GM23338 (cell line): ENCODE results near the gene SESN1. TPM values are rescaled to one million over a fixed set of nuclear protein-coding genes. Genes with fewer than 3 reads are reported as not detected.

Experiments used
- ATAC-seq: fragments of 200-7000 bp; cut with Tn5 transposase; 3 replicates; pipeline ENCODE4 v1.9.1; 2020
- DNase-seq: peaks from one replicate; pipeline ENCODE4 v3.0.0-alpha.2; 2015; ENCODE audit warnings: low spot score
- H2AFZ ChIP-seq: fragments of 200-600 bp; sonication (generic); 2 replicates; pipeline ENCODE4 v1.8.0; 2016; ENCODE audit warnings: antibody characterized with exemption, mild to moderate bottlenecking, moderate library complexity
- H3F3A ChIP-seq: fragments of 200-600 bp; sonication (generic); replicated peaks from 2 replicates; pipeline ENCODE4 v1.8.0; 2017; ENCODE audit warnings: antibody characterized with exemption, mixed run types, low read depth
- H3K27ac ChIP-seq: fragments of 200-600 bp; sonication (generic); 2 replicates; pipeline ENCODE4 v1.6.1; 2016; ENCODE audit warnings: low read depth
- H3K27me3 ChIP-seq: fragments of 200-600 bp; sonication (generic); 2 replicates; pipeline ENCODE4 v1.8.0; 2016; ENCODE audit warnings: mild to moderate bottlenecking, mixed run types, moderate library complexity; ENCODE audit not compliant: insufficient read depth
- H3K36me3 ChIP-seq: fragments of 200-600 bp; sonication (generic); 2 replicates; pipeline ENCODE4 v1.8.0; 2016; ENCODE audit warnings: mild to moderate bottlenecking; ENCODE audit not compliant: insufficient read depth
- H3K4me1 ChIP-seq: fragments of 200-600 bp; sonication (generic); 2 replicates; pipeline ENCODE4 v1.8.0; 2016; ENCODE audit warnings: mild to moderate bottlenecking, moderate library complexity; ENCODE audit not compliant: insufficient read depth
- H3K4me2 ChIP-seq: fragments of 200-600 bp; sonication (generic); 2 replicates; pipeline ENCODE4 v1.7.1; 2017; ENCODE audit warnings: mixed run types
- H3K4me3 ChIP-seq: fragments of 200-600 bp; sonication (generic); 2 replicates; pipeline ENCODE4 v1.6.1; 2016; ENCODE audit warnings: mixed run types
- H3K79me2 ChIP-seq: fragments of 200-600 bp; sonication (generic); replicated peaks from 2 replicates; pipeline ENCODE4 v1.8.0; 2017; ENCODE audit warnings: mild to moderate bottlenecking; ENCODE audit not compliant: insufficient read depth
- H3K9me2 ChIP-seq: fragments of 200-600 bp; sonication (generic); 2 replicates; pipeline ENCODE4 v1.8.0; 2017; ENCODE audit not compliant: insufficient read depth
- H4K20me1 ChIP-seq: fragments of 200-600 bp; sonication (generic); replicated peaks from 2 replicates; pipeline ENCODE4 v1.8.0; 2017; ENCODE audit warnings: mild to moderate bottlenecking; ENCODE audit not compliant: insufficient read depth
- H3K27ac Mint-ChIP-seq: 2 replicates; pipeline ENCODE4 v1.8.0; 2020; ENCODE audit warnings: inconsistent platforms, mild to moderate bottlenecking, moderate library complexity, mixed read lengths
- H3K27me3 Mint-ChIP-seq: 3 replicates; pipeline ENCODE4 v1.8.0; 2022; ENCODE audit warnings: low read depth, mild to moderate bottlenecking, moderate library complexity, mixed read lengths, inconsistent platforms; ENCODE audit not compliant: insufficient read depth, poor library complexity
- H3K36me3 Mint-ChIP-seq: 3 replicates; pipeline ENCODE4 v1.8.0; 2021; ENCODE audit warnings: low read depth, mild to moderate bottlenecking, inconsistent platforms, moderate library complexity, mixed read lengths
- H3K4me1 Mint-ChIP-seq: 3 replicates; pipeline ENCODE4 v1.8.0; 2020; ENCODE audit warnings: mild to moderate bottlenecking, inconsistent platforms, mixed read lengths
- H3K4me3 Mint-ChIP-seq: 3 replicates; pipeline ENCODE4 v1.8.0; 2021; ENCODE audit warnings: moderate library complexity, mild to moderate bottlenecking, inconsistent platforms, mixed read lengths
- H3K9me3 Mint-ChIP-seq: 3 replicates; pipeline ENCODE4 v1.8.0; 2020; ENCODE audit warnings: moderate library complexity, mild to moderate bottlenecking, inconsistent platforms, mixed read lengths
- CREB1 ChIP-seq: fragments of 250-450 bp; sonication (Bioruptor Pico); IDR thresholded peaks from 2 replicates; pipeline ENCODE4 v1.5.0; 2020; ENCODE audit warnings: low read depth, mild to moderate bottlenecking, moderate library complexity
- ETS1 ChIP-seq: IDR thresholded peaks from 2 replicates; pipeline ENCODE4 v1.6.1; 2016; ENCODE audit warnings: antibody characterized with exemption
- EZH2 ChIP-seq: fragments of 200-600 bp; sonication (generic); IDR thresholded peaks from one replicate; pipeline ENCODE4 v1.8.0; 2017; ENCODE audit warnings: antibody characterized with exemption, mild to moderate bottlenecking, low read depth; ENCODE audit not compliant: unreplicated experiment
- REST ChIP-seq: IDR thresholded peaks from one replicate; pipeline ENCODE4 v1.6.1; 2018; ENCODE audit warnings: antibody characterized with exemption; ENCODE audit not compliant: unreplicated experiment
- ZNF114 ChIP-seq: fragments of 250-450 bp; sonication (Bioruptor Pico); IDR thresholded peaks from 2 replicates; pipeline ENCODE4 v1.5.0; 2020; ENCODE audit warnings: mild to moderate bottlenecking, moderate library complexity
- ZNF331 ChIP-seq: fragments of 250-450 bp; sonication (Bioruptor Pico); IDR thresholded peaks from 2 replicates; pipeline ENCODE4 v1.5.0; 2020; ENCODE audit warnings: low read depth, mild to moderate bottlenecking, moderate library complexity
- polyA plus RNA-seq: library from polyadenylated mRNA; unstranded; fragments of >200 nt; fragmentation: Nextera tagmentation; extraction: Ambion mirVana; gene quantifications from 2 replicates; pipeline ENCODE4 v1.2.1, GENCODE V29; 2016
- total RNA-seq: library from RNA; depleted of rRNA; stranded (reverse); fragments of >200 nt; shearing (Covaris generic); gene quantifications from 2 replicates; pipeline ENCODE4 v1.2.3, GENCODE V29; 2014
- TF ChIP-seq, protein P1 (sequence below): fragments of 250-450 bp; sonication (Bioruptor Pico); IDR thresholded peaks from 2 replicates; pipeline ENCODE4 v1.5.0; 2020; ENCODE audit warnings: mild to moderate bottlenecking, moderate library complexity
- TF ChIP-seq, protein P2 (sequence below), 2 experiments: fragments of 200-600 bp in 1 of 2; sonication (generic) in 1 of 2; conservative IDR thresholded peaks; 2 replicates each; pipeline versions ENCODE4 v1.5.1 to v1.6.1; 2016 to 2017; ENCODE audit warnings: antibody characterized with exemption in 2 of 2, low read depth in 2 of 2, mild to moderate bottlenecking in 2 of 2, moderate library complexity in 1 of 2

Gene SESN1
- total and polyA plus RNA-seq, 2 experiments from 2014 or later, result 26.2 to 36.4 TPM

DNA sequence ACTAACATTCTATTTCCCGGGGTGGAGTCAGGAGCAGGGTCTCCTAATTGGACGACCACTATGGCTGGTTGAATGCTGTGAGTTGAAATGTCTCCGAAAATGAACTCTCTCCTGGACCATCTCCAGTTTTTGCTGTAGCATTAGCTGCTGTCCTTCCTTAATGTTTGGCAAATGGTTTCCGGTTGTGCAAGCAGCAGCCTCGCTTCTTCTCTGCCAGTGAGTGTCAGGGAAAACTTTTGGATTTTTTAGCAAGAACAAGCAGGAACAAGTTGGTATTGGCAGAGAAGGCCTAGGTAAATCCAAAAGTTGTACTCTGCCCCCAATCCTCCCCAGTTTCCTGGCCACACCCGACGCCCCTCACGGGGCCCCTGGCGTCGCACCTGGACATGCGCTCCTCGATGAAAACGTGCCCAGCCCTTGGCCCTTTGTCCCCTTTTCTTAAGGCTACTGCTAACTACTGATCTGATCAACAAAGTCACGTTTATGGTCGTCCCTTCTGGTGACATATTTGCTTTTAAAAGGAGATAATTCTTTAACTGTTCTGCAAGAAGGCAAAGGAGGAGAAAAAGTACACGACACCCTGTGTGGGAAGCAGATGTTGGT lies 143.2 kb downstream of the SESN1 start (continued):
- TF ChIP-seq, protein P1, sequence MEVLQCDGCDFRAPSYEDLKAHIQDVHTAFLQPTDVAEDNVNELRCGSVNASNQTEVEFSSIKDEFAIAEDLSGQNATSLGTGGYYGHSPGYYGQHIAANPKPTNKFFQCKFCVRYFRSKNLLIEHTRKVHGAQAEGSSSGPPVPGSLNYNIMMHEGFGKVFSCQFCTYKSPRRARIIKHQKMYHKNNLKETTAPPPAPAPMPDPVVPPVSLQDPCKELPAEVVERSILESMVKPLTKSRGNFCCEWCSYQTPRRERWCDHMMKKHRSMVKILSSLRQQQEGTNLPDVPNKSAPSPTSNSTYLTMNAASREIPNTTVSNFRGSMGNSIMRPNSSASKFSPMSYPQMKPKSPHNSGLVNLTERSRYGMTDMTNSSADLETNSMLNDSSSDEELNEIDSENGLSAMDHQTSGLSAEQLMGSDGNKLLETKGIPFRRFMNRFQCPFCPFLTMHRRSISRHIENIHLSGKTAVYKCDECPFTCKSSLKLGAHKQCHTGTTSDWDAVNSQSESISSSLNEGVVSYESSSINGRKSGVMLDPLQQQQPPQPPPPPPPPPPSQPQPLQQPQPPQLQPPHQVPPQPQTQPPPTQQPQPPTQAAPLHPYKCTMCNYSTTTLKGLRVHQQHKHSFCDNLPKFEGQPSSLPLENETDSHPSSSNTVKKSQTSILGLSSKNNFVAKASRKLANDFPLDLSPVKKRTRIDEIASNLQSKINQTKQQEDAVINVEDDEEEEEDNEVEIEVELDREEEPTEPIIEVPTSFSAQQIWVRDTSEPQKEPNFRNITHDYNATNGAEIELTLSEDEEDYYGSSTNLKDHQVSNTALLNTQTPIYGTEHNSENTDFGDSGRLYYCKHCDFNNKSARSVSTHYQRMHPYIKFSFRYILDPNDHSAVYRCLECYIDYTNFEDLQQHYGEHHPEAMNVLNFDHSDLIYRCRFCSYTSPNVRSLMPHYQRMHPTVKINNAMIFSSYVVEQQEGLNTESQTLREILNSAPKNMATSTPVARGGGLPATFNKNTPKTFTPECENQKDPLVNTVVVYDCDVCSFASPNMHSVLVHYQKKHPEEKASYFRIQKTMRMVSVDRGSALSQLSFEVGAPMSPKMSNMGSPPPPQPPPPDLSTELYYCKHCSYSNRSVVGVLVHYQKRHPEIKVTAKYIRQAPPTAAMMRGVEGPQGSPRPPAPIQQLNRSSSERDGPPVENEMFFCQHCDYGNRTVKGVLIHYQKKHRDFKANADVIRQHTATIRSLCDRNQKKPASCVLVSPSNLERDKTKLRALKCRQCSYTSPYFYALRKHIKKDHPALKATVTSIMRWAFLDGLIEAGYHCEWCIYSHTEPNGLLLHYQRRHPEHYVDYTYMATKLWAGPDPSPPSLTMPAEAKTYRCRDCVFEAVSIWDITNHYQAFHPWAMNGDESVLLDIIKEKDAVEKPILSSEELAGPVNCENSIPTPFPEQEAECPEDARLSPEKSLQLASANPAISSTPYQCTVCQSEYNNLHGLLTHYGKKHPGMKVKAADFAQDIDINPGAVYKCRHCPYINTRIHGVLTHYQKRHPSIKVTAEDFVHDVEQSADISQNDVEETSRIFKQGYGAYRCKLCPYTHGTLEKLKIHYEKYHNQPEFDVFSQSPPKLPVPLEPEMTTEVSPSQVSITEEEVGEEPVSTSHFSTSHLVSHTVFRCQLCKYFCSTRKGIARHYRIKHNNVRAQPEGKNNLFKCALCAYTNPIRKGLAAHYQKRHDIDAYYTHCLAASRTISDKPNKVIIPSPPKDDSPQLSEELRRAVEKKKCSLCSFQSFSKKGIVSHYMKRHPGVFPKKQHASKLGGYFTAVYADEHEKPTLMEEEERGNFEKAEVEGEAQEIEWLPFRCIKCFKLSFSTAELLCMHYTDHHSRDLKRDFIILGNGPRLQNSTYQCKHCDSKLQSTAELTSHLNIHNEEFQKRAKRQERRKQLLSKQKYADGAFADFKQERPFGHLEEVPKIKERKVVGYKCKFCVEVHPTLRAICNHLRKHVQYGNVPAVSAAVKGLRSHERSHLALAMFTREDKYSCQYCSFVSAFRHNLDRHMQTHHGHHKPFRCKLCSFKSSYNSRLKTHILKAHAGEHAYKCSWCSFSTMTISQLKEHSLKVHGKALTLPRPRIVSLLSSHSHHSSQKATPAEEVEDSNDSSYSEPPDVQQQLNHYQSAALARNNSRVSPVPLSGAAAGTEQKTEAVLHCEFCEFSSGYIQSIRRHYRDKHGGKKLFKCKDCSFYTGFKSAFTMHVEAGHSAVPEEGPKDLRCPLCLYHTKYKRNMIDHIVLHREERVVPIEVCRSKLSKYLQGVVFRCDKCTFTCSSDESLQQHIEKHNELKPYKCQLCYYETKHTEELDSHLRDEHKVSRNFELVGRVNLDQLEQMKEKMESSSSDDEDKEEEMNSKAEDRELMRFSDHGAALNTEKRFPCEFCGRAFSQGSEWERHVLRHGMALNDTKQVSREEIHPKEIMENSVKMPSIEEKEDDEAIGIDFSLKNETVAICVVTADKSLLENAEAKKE, result no peak
- TF ChIP-seq ZNF331 (CRISPR knock-in tag), result no peak

DNA sequence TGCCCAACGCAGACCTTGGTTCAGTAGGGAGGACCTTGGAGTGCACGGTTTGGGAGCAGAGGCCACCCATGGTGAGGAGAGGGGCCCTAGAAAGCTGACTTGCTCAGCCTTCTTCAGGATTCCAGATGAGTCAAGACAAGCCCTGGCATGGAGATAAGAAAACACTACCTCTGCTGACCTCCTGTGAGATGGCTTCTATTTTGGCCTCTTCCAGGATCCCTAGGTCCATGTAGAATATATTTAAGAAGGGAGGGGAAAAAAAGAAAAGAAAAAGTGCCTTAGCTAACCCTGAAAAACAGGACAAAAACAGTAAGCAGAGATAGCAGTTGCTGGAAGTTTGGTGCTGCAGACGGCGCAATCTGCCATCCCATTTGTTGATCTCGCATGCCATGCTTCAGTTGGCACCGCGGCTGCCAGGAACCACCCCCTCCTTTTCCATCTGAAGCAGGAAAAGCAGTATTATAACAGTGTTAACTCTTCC lies 146.4 kb downstream of the SESN1 start:
- H3K9me2 ChIP-seq, result no peaks in the 10 kb centered on the region
- ATAC-seq (no peak), DNase-seq (no peak)
- no peaks in the 10 kb centered on the region for H3K79me2 ChIP-seq
- H3K27ac Mint-ChIP-seq, result no peak overlapping the region; the same call in 1 of the 2 replicates
- H3K27ac ChIP-seq, result no peak overlapping the region
- H3K4me2 ChIP-seq, result no peak overlapping the region
- no peaks in the 10 kb centered on the region for H3K36me3 Mint-ChIP-seq
- H3K27me3 ChIP-seq, result no peaks in the 10 kb centered on the region
- no peaks in the 10 kb centered on the region for H3K36me3 ChIP-seq
- no peaks in the 10 kb centered on the region for H3K9me3 Mint-ChIP-seq
- no peak overlapping the region for H3K4me3 Mint-ChIP-seq
- H3K4me3 ChIP-seq, result no peak overlapping the region
- no peaks in the 10 kb centered on the region for H4K20me1 ChIP-seq
- peaks cover 5% of the 10 kb centered on the region for H3K27me3 Mint-ChIP-seq
- peaks cover 16% of the 10 kb centered on the region for H3K4me1 Mint-ChIP-seq
- H3F3A ChIP-seq, result no peaks in the 10 kb centered on the region
- H3K4me1 ChIP-seq, result peaks cover 9% of the 10 kb centered on the region; the same call in 1 of the 2 replicates
- H2AFZ ChIP-seq, result no peak overlapping the region
- TF ChIP-seq ZNF114 (CRISPR knock-in tag) (no peak), ETS1 (no peak), REST (no peak), ZNF331 (CRISPR knock-in tag) (no peak), CREB1 (no peak), EZH2 (no peak)
- TF ChIP-seq, protein P2, sequence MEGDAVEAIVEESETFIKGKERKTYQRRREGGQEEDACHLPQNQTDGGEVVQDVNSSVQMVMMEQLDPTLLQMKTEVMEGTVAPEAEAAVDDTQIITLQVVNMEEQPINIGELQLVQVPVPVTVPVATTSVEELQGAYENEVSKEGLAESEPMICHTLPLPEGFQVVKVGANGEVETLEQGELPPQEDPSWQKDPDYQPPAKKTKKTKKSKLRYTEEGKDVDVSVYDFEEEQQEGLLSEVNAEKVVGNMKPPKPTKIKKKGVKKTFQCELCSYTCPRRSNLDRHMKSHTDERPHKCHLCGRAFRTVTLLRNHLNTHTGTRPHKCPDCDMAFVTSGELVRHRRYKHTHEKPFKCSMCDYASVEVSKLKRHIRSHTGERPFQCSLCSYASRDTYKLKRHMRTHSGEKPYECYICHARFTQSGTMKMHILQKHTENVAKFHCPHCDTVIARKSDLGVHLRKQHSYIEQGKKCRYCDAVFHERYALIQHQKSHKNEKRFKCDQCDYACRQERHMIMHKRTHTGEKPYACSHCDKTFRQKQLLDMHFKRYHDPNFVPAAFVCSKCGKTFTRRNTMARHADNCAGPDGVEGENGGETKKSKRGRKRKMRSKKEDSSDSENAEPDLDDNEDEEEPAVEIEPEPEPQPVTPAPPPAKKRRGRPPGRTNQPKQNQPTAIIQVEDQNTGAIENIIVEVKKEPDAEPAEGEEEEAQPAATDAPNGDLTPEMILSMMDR (conservative IDR thresholded peaks at IDR 0.05; ENCODE audit: low read depth in 2 of 2), result no peak
